Retinal pigment epithelial cell (primary cell): ENCODE measurements around the gene SRRM2.

ENCODE experiments used
- DNase-seq: peaks from one replicate; pipeline ENCODE4 v3.0.0-alpha.2; 2010; ENCODE audit warnings: low read depth
- H3K4me3 ChIP-seq: 2 replicates; pipeline ENCODE4 v1.5.1; 2011; ENCODE audit warnings: mild to moderate bottlenecking, low read length, control low read depth, moderate library complexity
- TF ChIP-seq, protein P1 (sequence below): conservative IDR thresholded peaks from 2 replicates; pipeline ENCODE4 v1.5.1; 2011; ENCODE audit warnings: low read depth, low read length, control low read depth, inconsistent platforms

SRRM2 gene

DNA sequence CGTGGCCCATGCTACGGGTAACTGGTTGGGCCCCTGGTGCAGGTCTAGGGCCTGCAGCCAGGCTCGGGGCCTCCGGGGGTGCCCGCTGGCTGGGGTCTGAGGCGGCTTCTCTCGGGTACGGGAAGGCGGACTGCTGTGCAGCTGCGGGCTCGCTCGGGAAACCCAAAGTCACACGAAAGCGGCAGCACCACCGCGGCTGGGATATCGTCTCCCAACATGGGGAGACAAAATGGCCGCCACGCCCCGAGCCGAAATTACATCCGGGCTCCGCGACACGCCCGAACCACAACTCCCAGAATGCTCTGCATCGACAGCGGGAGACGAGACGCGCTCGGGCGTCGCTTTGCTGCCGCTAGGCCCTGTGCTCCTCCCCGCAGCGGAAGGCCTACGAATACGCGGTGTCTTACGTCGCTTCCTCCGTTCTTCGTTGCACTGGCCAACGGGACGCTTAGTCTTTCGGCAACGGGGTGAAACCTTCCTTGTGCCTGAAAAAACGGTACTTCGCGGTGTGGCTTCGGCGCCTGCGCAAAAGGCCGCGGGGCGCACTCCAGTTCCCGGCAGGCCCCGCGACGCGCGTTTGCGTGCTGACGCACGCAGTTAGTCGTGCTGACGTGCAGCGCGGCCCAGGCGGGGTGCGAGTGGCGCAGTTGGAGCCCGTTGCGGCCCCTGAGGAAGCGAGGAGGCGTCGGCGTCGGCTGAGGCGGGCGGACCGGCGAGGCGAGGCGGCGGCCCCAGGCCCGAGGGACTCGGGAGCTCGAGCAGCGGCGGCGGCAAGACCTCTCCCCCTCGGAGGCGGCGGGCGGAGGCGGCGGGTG, at the start of gene SRRM2:
Gene SRRM2, plus strand, starts transcription at position 604 of the 815 bp plus-strand sequence. CDS start 3,727 bp downstream, outside the sequence.
- peak within 1 kb of the TSS; percentile 94 for H3K4me3 ChIP-seq
- TF ChIP-seq, protein P1, sequence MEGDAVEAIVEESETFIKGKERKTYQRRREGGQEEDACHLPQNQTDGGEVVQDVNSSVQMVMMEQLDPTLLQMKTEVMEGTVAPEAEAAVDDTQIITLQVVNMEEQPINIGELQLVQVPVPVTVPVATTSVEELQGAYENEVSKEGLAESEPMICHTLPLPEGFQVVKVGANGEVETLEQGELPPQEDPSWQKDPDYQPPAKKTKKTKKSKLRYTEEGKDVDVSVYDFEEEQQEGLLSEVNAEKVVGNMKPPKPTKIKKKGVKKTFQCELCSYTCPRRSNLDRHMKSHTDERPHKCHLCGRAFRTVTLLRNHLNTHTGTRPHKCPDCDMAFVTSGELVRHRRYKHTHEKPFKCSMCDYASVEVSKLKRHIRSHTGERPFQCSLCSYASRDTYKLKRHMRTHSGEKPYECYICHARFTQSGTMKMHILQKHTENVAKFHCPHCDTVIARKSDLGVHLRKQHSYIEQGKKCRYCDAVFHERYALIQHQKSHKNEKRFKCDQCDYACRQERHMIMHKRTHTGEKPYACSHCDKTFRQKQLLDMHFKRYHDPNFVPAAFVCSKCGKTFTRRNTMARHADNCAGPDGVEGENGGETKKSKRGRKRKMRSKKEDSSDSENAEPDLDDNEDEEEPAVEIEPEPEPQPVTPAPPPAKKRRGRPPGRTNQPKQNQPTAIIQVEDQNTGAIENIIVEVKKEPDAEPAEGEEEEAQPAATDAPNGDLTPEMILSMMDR: no peak
- DNase-seq: peak; percentile 83

GRCh38 chr16:2702871-2703745, 49.3 kb upstream of the SRRM2 start:
- no peak for DNase-seq
- H3K4me3 ChIP-seq: no peak overlapping the region
- TF ChIP-seq, protein P1: no peak

GRCh38 chr16:2704166-2704982, 48.1 kb upstream of the SRRM2 start:
- H3K4me3 ChIP-seq: no peak overlapping the region
- TF ChIP-seq, protein P1: no peak

GRCh38 chr16:2704983-2705275, 47.5 kb upstream of the SRRM2 start:
- no peak overlapping the region for H3K4me3 ChIP-seq
- TF ChIP-seq, protein P1: no peak
- no peak for DNase-seq

More at GRCh38 chr16:2704166-2704982, 48.1 kb upstream of the SRRM2 start:
- no peak for DNase-seq

- TF ChIP-seq, protein P1: no peak
- no peak for DNase-seq
- H3K4me3 ChIP-seq: no peak overlapping the region
Observed at GRCh38 chr16:2705351-2705750, 47.1 kb upstream of the SRRM2 start.

GRCh38 chr16:2706085-2706484, 46.4 kb upstream of the SRRM2 start:
- TF ChIP-seq, protein P1: no peak

More at GRCh38 chr16:2706085-2706484, 46.4 kb upstream of the SRRM2 start:
- H3K4me3 ChIP-seq: no peak overlapping the region
- no peak for DNase-seq
